Sigmoid colon (tissue), 4 donors: Measurements from ENCODE around the gene GORASP2.

Experiments
- CTCF ChIP-seq, 4 experiments: fragments of 450-650 bp in 3 of 4; fragments of 200-600 bp in 1 of 4; IDR thresholded peaks; one replicate each; pipeline ENCODE4 v1.5.1; 2016 to 2019; ENCODE audit warnings: antibody characterized with exemption in 4 of 4, mild to moderate bottlenecking in 3 of 4, moderate library complexity in 2 of 4
- POLR2A ChIP-seq, 2 donors: fragments of 450-650 bp; IDR thresholded peaks; one replicate each; pipeline ENCODE4 v1.6.1; 2016; ENCODE audit warnings: antibody characterized with exemption in 2 of 2, mild to moderate bottlenecking in 2 of 2, moderate library complexity in 2 of 2
- POLR2AphosphoS5 ChIP-seq, 4 donors: sonication (generic); formaldehyde crosslinking; IDR thresholded peaks; one replicate each; pipeline ENCODE4 v1.6.1; 2017; ENCODE audit warnings: antibody characterized with exemption in 4 of 4

DNA sequence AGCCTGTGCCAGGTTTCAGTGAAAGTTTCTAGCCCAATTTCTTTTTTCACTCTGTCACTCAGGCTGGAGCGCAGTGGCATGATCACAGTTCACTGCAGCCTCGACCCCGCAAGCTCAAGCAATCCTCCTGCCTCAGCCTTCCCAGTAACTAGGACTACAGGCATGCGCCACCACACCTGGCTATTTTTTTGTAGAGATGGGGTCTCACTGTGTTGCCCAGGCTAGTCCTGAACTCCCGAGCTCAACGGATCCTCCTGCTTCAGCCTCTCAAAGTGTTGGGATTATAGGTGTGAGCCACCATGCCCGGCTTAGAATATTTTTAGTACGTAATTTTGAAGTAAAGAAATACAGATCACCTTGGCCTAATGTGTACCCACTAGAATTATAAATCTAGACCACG is 87.1 kb downstream of the GORASP2 start:
- TF ChIP-seq POLR2A (IDR thresholded peaks at IDR 0.05) (no peak), CTCF (IDR thresholded peaks at IDR 0.05) (no peak), POLR2AphosphoS5 (IDR thresholded peaks at IDR 0.05) (no peak)
